K562 (cell line): ENCODE measurements around the gene IPO11. TPM values are rescaled to one million over a fixed set of nuclear protein-coding genes. Genes with fewer than 3 reads are reported as not detected.

ENCODE experiments used
- ATAC-seq: fragments of 200-7000 bp; cut with Tn5 transposase; 3 replicates; pipeline ENCODE4 v1.9.1; 2020; ENCODE audit warnings: moderate library complexity
- BruUV-seq: library from RNA; stranded (reverse); fragments of 400-500 nt; replicated peaks from 2 replicates; lab custom pipeline; 2021; lab: Mats Ljungman, UMichigan
- CTCF ChIA-PET: fragments of 300-600 bp; formaldehyde crosslinking; extraction: SDS; loops from one replicate; lab custom pipeline; 2021; ENCODE audit warnings: low intra/inter-chr PET ratio; lab: Yijun Ruan, JAX
- POLR2A ChIA-PET: fragments of 300-600, 350-650 bp; sonication (Branson Sonifier 250); formaldehyde crosslinking; extraction: SDS; loops from one replicate; lab custom pipeline; 2021; ENCODE audit warnings: antibody characterized with exemption, inconsistent platforms; lab: Yijun Ruan, JAX
- DNase-seq, 4 experiments: peaks; one replicate each; pipeline versions ENCODE4 v3.0.0 to v3.0.0-alpha.2; 2011 to 2018; ENCODE audit warnings: low spot score in 3 of 4, mixed read lengths in 3 of 4; ENCODE audit errors: extremely low read depth in 1 of 4
- FAIRE-seq: peaks from 2 replicates; lab custom pipeline; 2011; peaks lifted over from hg19 to GRCh38; lab: Jason Lieb, UNC
- H2AFZ ChIP-seq: 2 replicates; pipeline ENCODE4 v1.6.0; 2011; ENCODE audit warnings: low read depth, low read length, control low read depth, inconsistent platforms
- H3K27ac ChIP-seq: fragments of 200-600 bp; 3 replicates; pipeline ENCODE4 v1.8.0; 2011; ENCODE audit warnings: low read depth, mild to moderate bottlenecking, control low read depth, inconsistent platforms, low read length, moderate library complexity, mixed read lengths; ENCODE audit errors: extremely low read depth
- H3K27me3 ChIP-seq, 2 experiments: fragments of 300-600 bp in 1 of 2; 2 replicates in 1 of 2; 3 replicates in 1 of 2; pipeline versions ENCODE4 v1.6.0 to v1.8.0; 2011; ENCODE audit warnings: inconsistent platforms in 2 of 2, low read length in 2 of 2, mild to moderate bottlenecking in 1 of 2, mixed read lengths in 1 of 2, moderate library complexity in 1 of 2; ENCODE audit not compliant: control insufficient read depth in 2 of 2, insufficient read depth in 2 of 2
- H3K36me3 ChIP-seq: fragments of 300-600 bp; 3 replicates; pipeline ENCODE4 v1.8.0; 2011; ENCODE audit warnings: mild to moderate bottlenecking, low read length, inconsistent platforms; ENCODE audit not compliant: control insufficient read depth, insufficient read depth
- H3K4me1 ChIP-seq, 2 experiments: fragments of 200-600 bp in 1 of 2; replicated peaks in 1 of 2; 2 replicates in 1 of 2; 3 replicates in 1 of 2; pipeline versions ENCODE4 v1.5.1 to v1.8.0; 2011; ENCODE audit warnings: inconsistent platforms in 2 of 2, low read length in 2 of 2, mild to moderate bottlenecking in 1 of 2, mixed read lengths in 1 of 2, moderate library complexity in 1 of 2; ENCODE audit not compliant: control insufficient read depth in 2 of 2, insufficient read depth in 2 of 2
- H3K4me2 ChIP-seq: 2 replicates; pipeline ENCODE4 v1.6.1; 2011; ENCODE audit warnings: low read length, control low read depth, inconsistent platforms, mixed read lengths; ENCODE audit not compliant: insufficient read depth
- H3K4me3 ChIP-seq: fragments of 200-600 bp; sonication (generic), shearing (Covaris generic); 2 replicates; pipeline ENCODE4 v1.5.1; 2016; ENCODE audit warnings: control low read depth, inconsistent platforms
- H3K79me2 ChIP-seq: fragments of 200-600 bp; 3 replicates; pipeline ENCODE4 v1.8.0; 2011; ENCODE audit warnings: low read length, inconsistent platforms; ENCODE audit not compliant: control insufficient read depth, insufficient read depth
- H3K9ac ChIP-seq, 2 experiments: 2 replicates each; pipeline versions ENCODE4 v1.6.0 to v1.6.1; 2011; ENCODE audit warnings: low read depth in 2 of 2, low read length in 2 of 2, control low read depth in 1 of 2, inconsistent platforms in 1 of 2, mild to moderate bottlenecking in 1 of 2, mixed read lengths in 1 of 2; ENCODE audit not compliant: insufficient read depth in 1 of 2
- H3K9me1 ChIP-seq: one replicate; pipeline ENCODE4 v1.6.0; 2011; ENCODE audit warnings: inconsistent platforms, mild to moderate bottlenecking, low read length, moderate library complexity; ENCODE audit not compliant: control insufficient read depth, insufficient read depth
- H3K9me3 ChIP-seq: replicated peaks from 2 replicates; pipeline ENCODE4 v1.5.1; 2011; ENCODE audit warnings: low read depth, low read length, inconsistent platforms; ENCODE audit not compliant: control insufficient read depth, insufficient read depth
- H4K20me1 ChIP-seq: replicated peaks from 2 replicates; pipeline ENCODE4 v1.6.1; 2011; ENCODE audit warnings: low read length, inconsistent platforms, mixed read lengths; ENCODE audit not compliant: control insufficient read depth, insufficient read depth
- SRF ChIP-seq, 2 experiments: fragments of 250-450, 450-650 bp in 1 of 2; sonication (Bioruptor Pico) in 1 of 2; sonication (generic) in 1 of 2; formaldehyde crosslinking; IDR thresholded peaks; 2 replicates each; pipeline versions ENCODE4 v1.5.0 to v1.5.1; 2020 to 2022; ENCODE audit warnings: mild to moderate bottlenecking in 1 of 2, missing genetic modification reagents in 1 of 2
- WGBS: fragments of 100-300 bp; shearing (Covaris generic); methylation state at CpG from one replicate; pipeline ENCODE4 v1.1.6; 2016; ENCODE audit warnings: low coverage, mixed read lengths; ENCODE audit not compliant: insufficient coverage; ENCODE audit errors: missing lambda C conversion rate; 5-methylcytosine and 5-hydroxymethylcytosine counted together
- in situ Hi-C: fragments of 300-500 bp; cut with MboI; formaldehyde crosslinking; loops from 4 replicates; pipeline ENCODE4 v1.15.0; 2018; ENCODE audit warnings: inconsistent platforms, mixed read lengths
- intact Hi-C: fragments of 100-400 bp; cut with micrococcal nuclease; formaldehyde crosslinking; loops from 2 replicates; pipeline ENCODE4 v1.14.2; 2022
- polyA plus RNA-seq, 8 experiments: library from polyadenylated mRNA; depleted of rRNA in 4 of 8; stranded (reverse) in 5 of 8; unstranded in 3 of 8; fragments of >200 nt; fragmentation: Nextera tagmentation in 2 of 8; fragmentation: Illumina TruSeq in 1 of 8; extraction: Ambion mirVana in 2 of 8; extraction: Trizol in 1 of 8; gene quantifications; 2 replicates each; pipeline versions ENCODE4 v1.2.1 to v1.2.3, GENCODE V29; 2011 to 2014; ENCODE audit warnings: inconsistent platforms in 1 of 8, missing spikeins in 1 of 8
- total RNA-seq, 7 experiments: library from RNA; depleted of rRNA in 6 of 7; stranded (reverse); fragments of >200 nt in 6 of 7; fragmentation: Illumina TruSeq in 2 of 7; extraction: Trizol in 2 of 7; gene quantifications; 2 replicates each; pipeline versions ENCODE4 v1.2.1 to v1.2.3, GENCODE V29; 2011 to 2021; ENCODE audit warnings: low replicate concordance in 1 of 7
- TF ChIP-seq, protein P1 (sequence below): fragments of 250-450 bp; sonication (Bioruptor Pico); IDR thresholded peaks from 2 replicates; pipeline ENCODE4 v1.5.0; 2021; ENCODE audit warnings: mild to moderate bottlenecking, moderate library complexity

The IPO11 gene
- total and polyA plus RNA-seq, 9 of the 15 experiments (the other 6 are each of a cell fraction or from before 2014, with no cell fraction given), result 38.7 to 96.0 (median 70.9) TPM

DNA sequence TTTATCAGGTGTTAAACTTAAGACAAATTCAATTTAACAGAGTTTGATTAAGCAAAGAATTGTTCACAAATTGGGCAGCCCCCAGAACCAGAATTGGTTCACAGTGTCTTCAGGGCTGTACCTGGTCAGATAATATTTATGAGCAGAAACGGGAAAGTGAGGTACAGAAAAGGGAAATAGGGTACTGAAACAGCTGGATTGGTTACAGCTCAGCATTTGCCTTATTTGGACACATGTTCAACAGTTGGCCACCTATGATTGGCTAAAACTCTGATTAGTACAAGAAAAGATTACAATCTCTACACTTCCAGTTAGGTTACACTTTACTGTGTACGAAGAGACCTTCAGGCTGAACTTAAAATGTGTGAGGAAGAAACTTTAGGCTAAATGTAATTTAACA, 184.8 kb downstream of the IPO11 start:
- H3K9me1 ChIP-seq, result no peaks in the 10 kb centered on the region
- no peaks in the 10 kb centered on the region for H3K79me2 ChIP-seq
- ATAC-seq, result no peak; the same call in 2 of the 3 replicates
- DNase-seq, result no peak
- in situ Hi-C loops, result no loop called here
- H3K9me3 ChIP-seq, result no peaks in the 10 kb centered on the region
- intact Hi-C loops, result no loop called here
- H3K4me3 ChIP-seq, result no peak overlapping the region
- ChIA-PET CTCF (no interaction called here), POLR2A (no interaction called here)
- TF ChIP-seq SRF (CRISPR knock-in tag; IDR thresholded peaks at IDR 0.05), result peak; percentile 23 to 94; a peak in 2 of 4 replicates
- TF ChIP-seq, protein P1, sequence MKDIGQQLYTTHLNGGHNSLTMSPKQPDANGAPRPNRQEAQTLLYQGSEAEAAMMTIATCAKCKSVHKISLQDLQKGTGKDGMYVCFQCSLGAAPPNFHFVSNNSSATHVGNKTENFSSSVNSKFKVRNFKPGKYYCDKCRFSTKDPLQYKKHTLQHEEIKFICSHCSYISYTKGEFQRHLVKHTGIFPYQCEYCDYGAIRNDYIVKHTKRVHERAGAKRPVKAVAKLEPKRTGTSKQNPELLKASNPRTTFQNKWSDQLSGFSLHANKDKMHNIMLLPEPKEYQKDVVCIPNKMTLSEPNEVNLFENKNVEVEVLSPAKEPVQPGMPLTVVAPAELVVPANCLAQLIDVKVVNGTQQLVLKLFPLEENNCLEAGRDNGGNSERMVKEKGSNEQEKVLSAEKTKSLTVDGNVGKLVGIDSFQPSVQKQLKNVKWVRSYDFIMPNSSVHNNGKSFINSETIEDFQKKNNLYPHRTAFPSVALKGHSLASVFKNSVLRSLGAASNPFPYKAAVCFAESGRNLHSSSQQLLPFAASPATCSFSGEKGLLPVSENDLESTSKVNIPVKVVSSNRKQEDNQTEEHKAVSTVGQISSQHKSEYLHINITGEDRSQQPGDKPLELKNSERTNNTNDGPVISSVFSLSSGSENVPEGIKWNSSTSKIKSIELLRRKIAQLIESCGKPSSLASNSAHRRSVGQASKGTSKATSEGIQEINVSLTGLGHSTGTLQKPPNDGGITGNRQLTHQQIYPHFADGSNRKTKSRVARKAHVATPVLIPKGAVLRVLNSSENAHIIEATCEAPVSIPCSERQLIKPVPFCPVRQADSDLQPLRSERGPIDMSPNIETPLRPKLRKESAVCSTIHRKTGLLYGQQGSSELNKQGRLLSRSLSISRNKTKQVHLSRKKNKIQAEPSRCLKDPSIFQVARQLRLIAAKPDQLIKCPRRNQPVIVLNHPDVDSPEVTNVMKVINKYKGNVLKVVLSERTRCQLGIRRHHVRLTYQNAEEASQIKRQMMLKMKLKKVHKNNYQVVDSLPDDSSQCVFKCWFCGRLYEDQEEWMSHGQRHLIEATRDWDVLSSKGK, result no peak
- H4K20me1 ChIP-seq, result no peaks in the 10 kb centered on the region
- H2AFZ ChIP-seq, result no peak overlapping the region
- H3K36me3 ChIP-seq, result peaks cover 45% of the 10 kb centered on the region
- no peak overlapping the region for H3K4me2 ChIP-seq
- H3K4me1 ChIP-seq, result peaks cover 0 to 12% of the 10 kb centered on the region in 2 experiments; a peak in 3 of 5 replicates
- no TSS peak for BruUV-seq
- no peaks in the 10 kb centered on the region for H3K27me3 ChIP-seq
- no peak overlapping the region for H3K27ac ChIP-seq
- FAIRE-seq, result no peak
- H3K9ac ChIP-seq, result no peak overlapping the region
- WGBS, result 43% methylated on average over 2 of the region's 2 CpGs
